ENCODE results near the gene HOXA1.

Gene HOXA1

GRCh38 chr7:27095897-27096767 is at the start of gene HOXA1:
HOXA1 (minus strand) TSS chr7:27096000; CDS start chr7:27095912, 88 bp downstream.
- DNase-seq, result peak; percentile 64 to 74

DNA sequence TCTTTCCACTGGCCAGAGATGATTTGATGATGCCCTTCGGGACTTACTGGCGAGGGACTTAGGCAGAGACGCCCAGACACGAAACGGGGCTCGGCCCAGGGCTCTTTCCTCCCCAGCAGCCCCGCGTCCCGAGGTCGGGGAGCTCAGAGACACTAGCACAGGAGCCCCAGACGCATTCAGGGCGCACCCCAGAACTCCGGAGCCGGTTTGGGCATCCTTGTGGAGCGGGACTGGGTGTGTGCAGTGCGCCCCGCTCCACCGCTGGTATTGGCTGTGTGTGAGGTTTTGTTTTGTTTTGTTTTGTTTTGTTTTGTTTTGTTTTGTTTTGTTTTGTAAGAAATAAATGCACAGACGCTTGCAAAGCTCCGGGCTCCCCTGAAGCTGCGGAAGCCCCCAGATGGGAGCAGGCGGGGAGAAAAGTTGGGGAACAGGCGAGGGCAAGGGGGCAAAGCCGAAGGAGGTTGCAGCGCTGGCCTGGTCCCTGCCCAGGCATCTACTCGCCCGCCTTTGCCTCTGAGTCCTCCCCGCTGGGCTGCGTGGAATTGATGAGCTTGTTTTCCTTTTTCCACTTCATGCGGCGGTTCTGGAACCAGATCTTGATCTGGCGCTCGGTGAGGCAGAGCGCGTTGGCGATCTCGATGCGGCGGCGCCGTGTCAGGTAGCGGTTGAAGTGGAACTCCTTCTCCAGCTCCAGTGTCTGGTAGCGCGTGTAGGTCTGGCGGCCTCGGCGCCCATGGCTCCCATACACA is 49.5 kb upstream of the HOXA1 start:
- no peak for DNase-seq

GRCh38 chr7:27144781-27145164 is 49.0 kb upstream of the HOXA1 start:
- DNase-seq, result no peak

- DNase-seq, result no peak
Measured at GRCh38 chr7:27143950-27144780, 48.4 kb upstream of the HOXA1 start.

GRCh38 chr7:27143023-27143949 is 47.5 kb upstream of the HOXA1 start, which contains the start of gene HOXA5:
HOXA5 (minus strand) TSS chr7:27143681; CDS start chr7:27143607, 74 bp downstream.
- DNase-seq, result no peak

DNA sequence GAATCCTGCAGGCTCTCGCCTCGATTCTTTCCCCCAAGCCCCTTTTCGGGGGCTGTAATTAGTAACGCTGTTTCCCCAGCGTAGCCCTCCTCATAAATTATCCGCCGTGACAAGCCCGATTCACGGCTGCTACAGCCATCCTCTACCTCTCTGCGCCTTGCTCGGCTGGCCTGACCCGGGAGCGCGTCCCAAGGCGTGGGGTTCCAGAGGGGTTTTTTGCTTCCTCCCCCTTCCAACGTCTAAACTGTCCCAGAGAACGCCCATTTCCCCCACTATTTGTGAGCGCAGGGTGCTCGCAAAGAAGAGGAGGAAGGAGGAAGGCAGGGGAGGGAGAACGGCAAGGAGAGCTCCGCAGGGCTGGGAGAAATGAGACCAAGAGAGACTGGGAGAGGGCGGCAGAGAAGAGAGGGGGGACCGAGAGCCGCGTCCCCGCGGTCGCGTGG is 46.8 kb upstream of the HOXA1 start:
- DNase-seq, result no peak

GRCh38 chr7:27141923-27142579 is 46.3 kb upstream of the HOXA1 start:
- no peak for DNase-seq

DNA sequence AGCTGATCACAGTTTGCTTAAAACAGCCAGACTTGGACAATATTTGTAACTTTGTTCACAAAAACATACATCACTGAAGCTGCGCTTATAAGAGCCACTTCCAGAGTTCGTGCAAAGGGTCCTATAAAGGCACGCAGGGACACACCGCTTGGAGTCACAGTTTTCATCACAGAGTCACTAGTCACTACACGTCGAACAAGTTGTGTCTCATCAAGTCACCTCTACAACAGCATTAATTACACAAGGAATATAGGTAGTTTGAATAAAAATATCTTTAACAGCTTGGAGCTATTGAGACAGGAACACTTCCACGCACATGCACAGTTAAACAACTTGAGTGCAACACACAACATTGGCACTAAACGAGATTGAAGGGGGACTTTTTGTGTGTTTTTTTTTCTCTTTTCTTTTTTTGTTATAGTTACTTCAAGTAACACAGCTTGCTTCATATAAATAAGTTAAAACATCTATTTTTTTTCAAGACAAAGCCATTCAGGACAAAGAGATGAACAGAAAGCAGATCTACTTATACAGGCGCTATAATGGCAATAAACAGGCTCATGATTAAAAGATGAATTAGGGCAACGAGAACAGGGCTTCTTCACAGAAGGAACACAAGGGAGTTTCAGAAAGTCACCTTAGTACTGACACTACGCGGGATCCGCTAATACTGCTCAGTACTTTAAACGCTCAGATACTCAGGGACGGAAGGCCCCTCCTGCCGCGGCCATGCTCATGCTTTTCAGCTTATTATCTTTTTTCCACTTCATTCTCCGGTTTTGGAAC is 45.5 kb upstream of the HOXA1 start:
- DNase-seq, result no peak

GRCh38 chr7:27140126-27140857 is 44.5 kb upstream of the HOXA1 start:
- no peak for DNase-seq

DNA sequence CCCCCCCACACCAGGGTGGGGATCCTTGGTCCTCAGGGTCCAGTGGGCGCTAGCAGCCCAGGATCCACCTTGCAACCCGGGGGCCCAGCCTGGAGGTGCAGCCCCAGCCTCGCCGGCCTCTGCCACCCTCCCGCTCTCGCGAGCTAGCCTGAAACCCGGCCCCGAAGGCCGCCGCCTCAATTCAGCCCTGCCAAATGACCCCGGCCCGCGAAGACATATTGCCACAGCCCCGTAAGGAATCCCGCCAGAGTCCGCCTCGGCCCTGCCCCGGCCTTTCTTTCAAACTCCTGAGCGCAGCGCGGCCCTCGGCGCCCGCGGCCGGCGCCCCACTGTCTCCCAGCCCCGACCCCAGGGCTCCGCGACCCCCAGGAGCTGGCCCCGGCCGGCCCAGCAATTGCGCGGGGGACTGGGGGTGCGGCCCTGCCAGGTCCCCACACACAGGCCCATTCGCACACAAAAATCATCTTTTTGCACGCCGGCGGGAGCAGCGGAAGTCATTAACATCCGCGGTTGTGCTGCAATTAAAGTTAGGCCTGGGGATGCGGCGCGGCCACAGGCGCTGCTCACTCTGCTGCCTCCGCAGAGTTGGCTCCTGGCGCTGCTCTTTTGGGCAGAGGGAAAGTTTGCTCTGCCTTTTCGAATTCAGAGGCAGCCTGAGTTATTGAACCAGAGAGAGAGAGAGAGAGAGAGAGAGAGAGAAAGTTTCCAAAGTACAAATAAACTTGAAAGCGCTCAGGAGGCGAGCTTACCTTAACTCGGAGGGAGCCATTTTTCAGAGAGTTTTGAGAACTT is 43.7 kb upstream of the HOXA1 start:
- DNase-seq, result no peak

DNA sequence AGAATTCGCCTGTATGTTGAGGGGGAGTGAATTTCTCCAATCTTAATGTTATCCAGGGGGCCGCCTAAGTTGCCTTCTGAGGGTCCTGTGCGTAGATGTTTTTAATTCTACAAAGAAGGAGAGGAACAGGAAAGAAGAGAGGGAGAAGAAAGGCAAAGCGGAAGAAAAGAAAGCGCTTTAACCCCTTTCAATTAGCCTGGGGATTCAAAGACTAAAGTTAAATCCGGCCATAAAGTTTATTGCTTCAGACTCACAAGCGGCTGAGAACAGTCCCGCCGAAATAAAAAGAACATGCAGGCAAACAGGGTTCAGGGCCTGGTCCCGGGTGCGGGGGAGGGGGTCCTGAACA is 43.2 kb upstream of the HOXA1 start:
- DNase-seq, result no peak

DNA sequence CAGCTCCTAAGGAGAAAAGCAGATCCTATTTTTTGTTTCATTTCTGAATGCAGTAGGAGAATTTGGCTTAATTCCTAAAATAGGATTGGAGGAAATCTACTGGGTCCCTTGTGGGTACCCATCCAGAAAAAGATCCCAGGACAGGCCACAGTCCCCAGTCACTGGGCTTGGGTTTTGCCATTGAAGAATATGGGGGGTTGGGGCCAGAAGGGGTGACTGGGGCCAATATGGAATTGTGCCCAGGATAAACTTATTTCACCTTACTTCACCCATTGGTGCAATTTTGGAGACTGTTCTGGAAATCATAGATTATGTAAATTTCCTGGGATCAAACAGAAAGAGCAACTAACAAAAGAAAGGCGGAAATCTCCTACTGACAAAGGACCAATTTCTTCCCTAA is 42.7 kb upstream of the HOXA1 start:
- no peak for DNase-seq

GRCh38 chr7:27137640-27138315 is 42.0 kb upstream of the HOXA1 start:
- no peak for DNase-seq

GRCh38 chr7:27134392-27134791 is 38.6 kb upstream of the HOXA1 start:
- DNase-seq, result no peak

DNA sequence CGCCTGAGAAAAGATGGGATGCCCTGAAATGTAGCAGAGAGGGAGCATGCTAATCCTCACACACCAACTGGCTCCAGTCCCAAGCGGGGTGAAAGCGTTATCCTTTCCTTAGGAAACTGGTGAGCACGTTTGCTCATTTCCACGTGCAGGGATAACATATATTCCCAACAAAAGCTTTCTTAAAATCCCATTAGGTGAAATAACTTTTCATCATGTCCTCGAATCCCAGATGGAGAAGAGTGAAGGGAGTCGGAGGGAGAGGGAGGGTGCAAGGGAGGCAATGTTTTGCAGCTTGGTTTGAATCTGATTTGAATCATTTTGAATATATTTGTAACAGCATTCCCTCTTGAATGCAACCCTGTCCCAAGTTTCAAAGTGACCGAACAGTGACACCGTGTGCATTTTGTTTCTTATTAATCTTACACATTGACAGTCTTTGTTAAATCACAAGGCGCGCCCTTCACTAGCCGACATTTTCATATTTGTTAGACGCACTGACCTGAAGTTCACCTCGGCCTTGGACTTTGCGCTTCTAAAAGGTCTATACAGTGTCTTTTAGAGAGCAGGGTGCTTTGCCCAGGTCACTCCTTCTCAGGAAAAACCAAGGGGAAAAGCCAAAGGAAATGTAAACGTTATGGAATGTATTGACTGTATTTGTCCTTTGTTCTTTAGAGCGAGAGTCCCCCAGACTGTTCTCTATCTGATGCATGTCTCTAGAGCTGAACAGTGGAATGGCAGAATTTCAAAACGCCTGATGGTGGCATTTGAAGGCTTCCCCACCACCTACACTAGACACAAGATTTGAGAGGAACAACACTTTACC is 37.8 kb upstream of the HOXA1 start:
- no peak for DNase-seq

GRCh38 chr7:27132978-27133377 is 37.2 kb upstream of the HOXA1 start:
- DNase-seq, result no peak

- no peak for DNase-seq
Measured at GRCh38 chr7:27132214-27132613, 36.4 kb upstream of the HOXA1 start.

Data from activated CD4-positive, alpha-beta T cell treated with anti-CD3 and anti-CD28 coated beads, Interleukin-2, amount 50 U/mL, for 48 hours (primary cell).